GM12878 (cell line): ENCODE results near the gene ADGRA3. TPM values are rescaled to one million over a fixed set of nuclear protein-coding genes. Genes with fewer than 3 reads are reported as not detected.

Experiments used
- ATAC-seq: fragments of 200-7000 bp; cut with Tn5 transposase; 3 replicates; pipeline ENCODE4 v1.9.1; 2020; ENCODE audit warnings: mild to moderate bottlenecking, moderate library complexity
- BruUV-seq: library from RNA; stranded (reverse); fragments of 400-500 nt; replicated peaks from 2 replicates; lab custom pipeline; 2021; lab: Mats Ljungman, UMichigan
- CTCF ChIA-PET: fragments of 300-600 bp; sonication (Branson Sonifier 250); formaldehyde crosslinking; extraction: SDS; loops from one replicate; lab custom pipeline; 2021; ENCODE audit warnings: inconsistent platforms; lab: Yijun Ruan, JAX
- POLR2A ChIA-PET: fragments of 350-600 bp; formaldehyde crosslinking; extraction: SDS; loops from one replicate; lab custom pipeline; 2021; ENCODE audit warnings: inconsistent platforms; lab: Charles Lee
- RAD21 ChIA-PET: fragments of 300-600 bp; sonication (Branson Sonifier 250); formaldehyde crosslinking; loops from one replicate; lab custom pipeline; 2023; ENCODE audit warnings: antibody characterized with exemption; ENCODE audit not compliant: unreplicated experiment; lab: Charles Lee
- SMC1A ChIA-PET: fragments of 300-600 bp; sonication (Branson Sonifier 250); formaldehyde crosslinking; loops from one replicate; lab custom pipeline; 2023; ENCODE audit not compliant: unreplicated experiment, uncharacterized antibody; lab: Charles Lee
- DNase-seq: peaks from one replicate; pipeline ENCODE4 v3.0.0-alpha.2; 2011; ENCODE audit warnings: low read depth, low spot score
- FAIRE-seq: peaks from 3 replicates; lab custom pipeline; 2011; peaks lifted over from hg19 to GRCh38; lab: Jason Lieb, UNC
- H2AFZ ChIP-seq: 2 replicates; pipeline ENCODE4 v1.6.0; 2011; ENCODE audit warnings: low read depth, low read length, control low read depth; ENCODE audit not compliant: control insufficient read depth
- H3K27ac ChIP-seq: 2 replicates; pipeline ENCODE4 v1.5.1; 2011; ENCODE audit warnings: control low read depth; ENCODE audit not compliant: control insufficient read depth, insufficient read depth
- H3K27me3 ChIP-seq, 2 experiments: replicated peaks in 1 of 2; 2 replicates each; pipeline versions ENCODE4 v1.6.0 to v1.6.1; 2011; ENCODE audit warnings: low read length in 1 of 2; ENCODE audit not compliant: control insufficient read depth in 2 of 2, insufficient read depth in 2 of 2
- H3K36me3 ChIP-seq, 2 experiments: 2 replicates each; pipeline ENCODE4 v1.5.1; 2011; ENCODE audit warnings: low read length in 1 of 2; ENCODE audit not compliant: control insufficient read depth in 2 of 2, insufficient read depth in 2 of 2
- H3K4me1 ChIP-seq: 2 replicates; pipeline ENCODE4 v1.6.1; 2011; ENCODE audit warnings: mild to moderate bottlenecking, low read length, moderate library complexity, mixed read lengths; ENCODE audit not compliant: control insufficient read depth, insufficient read depth
- H3K4me2 ChIP-seq: 2 replicates; pipeline ENCODE4 v1.6.0; 2011; ENCODE audit warnings: control low read depth; ENCODE audit not compliant: control insufficient read depth, insufficient read depth
- H3K4me3 ChIP-seq: fragments of 200-600 bp; sonication (generic); 2 replicates; pipeline ENCODE4 v1.5.1; 2016
- H3K79me2 ChIP-seq: 2 replicates; pipeline ENCODE4 v1.6.0; 2011; ENCODE audit warnings: low read length; ENCODE audit not compliant: control insufficient read depth, insufficient read depth
- H3K9ac ChIP-seq: 2 replicates; pipeline ENCODE4 v1.8.0; 2011; ENCODE audit warnings: low read length, control low read depth, mixed read lengths; ENCODE audit not compliant: control insufficient read depth, insufficient read depth
- H3K9me3 ChIP-seq: replicated peaks from 3 replicates; pipeline ENCODE4 v1.5.1; 2011; ENCODE audit warnings: mild to moderate bottlenecking, low read length; ENCODE audit not compliant: control insufficient read depth, insufficient read depth
- H4K20me1 ChIP-seq: 2 replicates; pipeline ENCODE4 v1.6.0; 2011; ENCODE audit not compliant: control insufficient read depth, insufficient read depth
- CUX1 ChIP-seq: IDR thresholded peaks from 2 replicates; pipeline ENCODE4 v1.6.1; 2012; ENCODE audit warnings: improper control_type of control experiment, low read depth, low read length; ENCODE audit not compliant: insufficient replicate concordance
- E2F4 ChIP-seq: IDR thresholded peaks from 2 replicates; pipeline ENCODE4 v1.6.1; 2012; ENCODE audit warnings: low read depth, low read length, improper control_type of control experiment
- FOXK2 ChIP-seq: fragments of 450-650 bp; IDR thresholded peaks from 2 replicates; pipeline ENCODE4 v1.6.1; 2017; ENCODE audit warnings: mild to moderate bottlenecking, moderate library complexity
- FOXM1 ChIP-seq: IDR thresholded peaks from 2 replicates; pipeline ENCODE4 v1.6.1; 2012; ENCODE audit warnings: low read depth, mild to moderate bottlenecking, inconsistent platforms, low read length, moderate library complexity
- GATAD2B ChIP-seq: fragments of 450-650 bp; conservative IDR thresholded peaks from 2 replicates; pipeline ENCODE4 v1.6.1; 2017; ENCODE audit warnings: low read depth, mild to moderate bottlenecking, moderate library complexity
- PKNOX1 ChIP-seq: fragments of 450-650 bp; IDR thresholded peaks from 2 replicates; pipeline ENCODE4 v1.6.1; 2016; ENCODE audit warnings: mild to moderate bottlenecking
- SPI1 ChIP-seq: IDR thresholded peaks from 2 replicates; pipeline ENCODE4 v1.6.1; 2011; ENCODE audit warnings: low read depth, mild to moderate bottlenecking, low read length, moderate library complexity, borderline replicate concordance; ENCODE audit not compliant: insufficient read depth
- WGBS: methylation state at CpG from one replicate; pipeline ENCODE4 v1.1.6; 2016; ENCODE audit warnings: low lambda C conversion rate; ENCODE audit not compliant: insufficient replicate concordance, insufficient coverage; ENCODE audit errors: missing lambda C conversion rate; 5-methylcytosine and 5-hydroxymethylcytosine counted together
- in situ Hi-C: fragments of 300-500 bp; cut with MboI; formaldehyde crosslinking; loops from 9 replicates; pipeline ENCODE4 v1.14.3; 2018; ENCODE audit warnings: mixed read lengths
- intact Hi-C: fragments of 100-400 bp; cut with micrococcal nuclease; formaldehyde crosslinking; loops from one replicate; pipeline ENCODE4 v1.14.2; 2022; ENCODE audit not compliant: unreplicated experiment
- polyA plus RNA-seq, 11 experiments: library from polyadenylated mRNA; depleted of rRNA in 4 of 11; unstranded in 6 of 11; stranded (reverse) in 5 of 11; fragments of >200 nt; fragmentation: Nextera tagmentation in 4 of 11; fragmentation: Illumina TruSeq in 1 of 11; extraction: Ambion mirVana in 4 of 11; extraction: Trizol in 1 of 11; gene quantifications; 1 replicate in 1 of 11; 2 replicates in 10 of 11; pipeline versions ENCODE4 v1.2.1 to v1.2.3, GENCODE V29; 2011 to 2016; ENCODE audit warnings: inconsistent platforms in 2 of 11, missing spikeins in 2 of 11, low read depth in 1 of 11
- total RNA-seq, 4 experiments: library from RNA; depleted of rRNA in 3 of 4; stranded (reverse); fragments of >200 nt in 3 of 4; fragmentation: Illumina TruSeq in 1 of 4; extraction: Trizol in 1 of 4; gene quantifications; 2 replicates each; pipeline versions ENCODE4 v1.2.1 to v1.2.3, GENCODE V29; 2013 to 2021

Gene ADGRA3
- total and polyA plus RNA-seq, 10 of the 15 experiments (the other 5 are each of a cell fraction or from before 2014, with no cell fraction given): 0.24 to 66.2 (median 2.5) TPM

GRCh38 chr4:22491939-22492338, 23.9 kb downstream of the ADGRA3 start:
- H3K4me1 ChIP-seq: no peaks in the 10 kb centered on the region
- H3K27me3 ChIP-seq: no peaks in the 10 kb centered on the region
- H4K20me1 ChIP-seq: no peaks in the 10 kb centered on the region
- RAD21 ChIA-PET: interaction anchor here (2.3 to 8.3 kb wide), 2 partner anchors 9 to 16 kb away, joined by 10 to 72 read pairs; no protein-coding TSS in a partner anchor
- POLR2A ChIA-PET: interaction anchor here (1.1 to 1.3 kb wide), 2 partner anchors 9 kb away, joined by 4 to 5 read pairs; no protein-coding TSS in a partner anchor
- SMC1A ChIA-PET: interaction anchor here (1.5 to 15.8 kb wide), 6 partner anchors 9 to 115 kb away, joined by 3 to 272 read pairs (median 6); no protein-coding TSS in a partner anchor
- H3K4me3 ChIP-seq: no peak overlapping the region
- no peaks in the 10 kb centered on the region for H3K79me2 ChIP-seq
- in situ Hi-C loops (no loop called here), intact Hi-C loops (no loop called here)
- no peak for DNase-seq
- no peak overlapping the region for H3K9ac ChIP-seq
- TF ChIP-seq GATAD2B (no peak), FOXK2 (no peak)
- no peaks in the 10 kb centered on the region for H3K9me3 ChIP-seq
- H3K36me3 ChIP-seq: no peaks in the 10 kb centered on the region
- BruUV-seq: no TSS peak
- ATAC-seq: no peak
- CTCF ChIA-PET: interaction anchor here (0.7 to 2.2 kb wide), 6 partner anchors 8 to 116 kb away, joined by 3 to 6 read pairs (median 5); no protein-coding TSS in a partner anchor
- H3K27ac ChIP-seq: no peak overlapping the region
- FAIRE-seq: no peak
- H2AFZ ChIP-seq: no peak overlapping the region
- 46% methylated on average over 6 of the region's 6 CpGs for WGBS
- no peak overlapping the region for H3K4me2 ChIP-seq

GRCh38 chr4:22490718-22491315, 25.0 kb downstream of the ADGRA3 start:
- no peaks in the 10 kb centered on the region for H3K9me3 ChIP-seq
- no peaks in the 10 kb centered on the region for H4K20me1 ChIP-seq
- RAD21 ChIA-PET: interaction anchor here (0.8 to 8.3 kb wide), 7 partner anchors 10 to 117 kb away, joined by 3 to 72 read pairs (median 3); no protein-coding TSS in a partner anchor
- POLR2A ChIA-PET: interaction anchor here (0.8 to 1.5 kb wide), 3 partner anchors 10 to 47 kb away, joined by 3 to 6 read pairs (median 6); no protein-coding TSS in a partner anchor
- no peak overlapping the region for H3K4me3 ChIP-seq
- no peak overlapping the region for H3K9ac ChIP-seq
- 18% methylated on average over 5 of the region's 5 CpGs for WGBS
- H3K79me2 ChIP-seq: no peaks in the 10 kb centered on the region
- FAIRE-seq: no peak
- H3K27ac ChIP-seq: no peak overlapping the region
- BruUV-seq: no TSS peak
- no peaks in the 10 kb centered on the region for H3K27me3 ChIP-seq
- TF ChIP-seq FOXM1: no peak
- no peak for TF ChIP-seq CUX1
- no peak for TF ChIP-seq E2F4
- TF ChIP-seq PKNOX1: no peak
- peak; percentile 3; the same call in 1 of the 2 replicates for TF ChIP-seq SPI1
- SMC1A ChIA-PET: interaction anchor here (0.8 to 15.8 kb wide), 5 partner anchors 8 to 30 kb away, joined by 3 to 272 read pairs (median 16); no protein-coding TSS in a partner anchor
- CTCF ChIA-PET: interaction anchor here (0.6 to 2.2 kb wide), 6 partner anchors 17 to 198 kb away, joined by 3 to 6 read pairs (median 3); no protein-coding TSS in a partner anchor
- peak; percentile 48 for ATAC-seq
- DNase-seq: no peak
- H2AFZ ChIP-seq: no peak overlapping the region
- no peaks in the 10 kb centered on the region for H3K4me1 ChIP-seq
- no peaks in the 10 kb centered on the region for H3K36me3 ChIP-seq
- intact Hi-C loops (no loop called here), in situ Hi-C loops (no loop called here)
- no peak overlapping the region for H3K4me2 ChIP-seq
